Stimulated activated naive CD8-positive, alpha-beta T cell treated with anti-CD3 and anti-CD28 coated beads, Interleukin-15, Interleukin-2, amounts not matched to agents 100 ng/mL and 50 ng/mL, for 24 hours (primary cell): ENCODE results near the gene FHOD3.

Experiments used
- H3K27ac Mint-ChIP-seq: one replicate; pipeline ENCODE4 v1.8.0; 2021; ENCODE audit warnings: mild to moderate bottlenecking, mixed read lengths
- H3K27me3 Mint-ChIP-seq: one replicate; pipeline ENCODE4 v1.8.0; 2021; ENCODE audit warnings: mixed read lengths
- H3K36me3 Mint-ChIP-seq: one replicate; pipeline ENCODE4 v1.8.0; 2021; ENCODE audit warnings: low read depth, mixed read lengths
- H3K4me1 Mint-ChIP-seq: one replicate; pipeline ENCODE4 v1.8.0; 2021; ENCODE audit warnings: low read depth, mixed read lengths
- H3K4me3 Mint-ChIP-seq: one replicate; pipeline ENCODE4 v1.8.0; 2021; ENCODE audit warnings: mild to moderate bottlenecking, mixed read lengths
- H3K9me3 Mint-ChIP-seq: one replicate; pipeline ENCODE4 v1.8.0; 2021; ENCODE audit warnings: mixed read lengths

FHOD3 gene

DNA sequence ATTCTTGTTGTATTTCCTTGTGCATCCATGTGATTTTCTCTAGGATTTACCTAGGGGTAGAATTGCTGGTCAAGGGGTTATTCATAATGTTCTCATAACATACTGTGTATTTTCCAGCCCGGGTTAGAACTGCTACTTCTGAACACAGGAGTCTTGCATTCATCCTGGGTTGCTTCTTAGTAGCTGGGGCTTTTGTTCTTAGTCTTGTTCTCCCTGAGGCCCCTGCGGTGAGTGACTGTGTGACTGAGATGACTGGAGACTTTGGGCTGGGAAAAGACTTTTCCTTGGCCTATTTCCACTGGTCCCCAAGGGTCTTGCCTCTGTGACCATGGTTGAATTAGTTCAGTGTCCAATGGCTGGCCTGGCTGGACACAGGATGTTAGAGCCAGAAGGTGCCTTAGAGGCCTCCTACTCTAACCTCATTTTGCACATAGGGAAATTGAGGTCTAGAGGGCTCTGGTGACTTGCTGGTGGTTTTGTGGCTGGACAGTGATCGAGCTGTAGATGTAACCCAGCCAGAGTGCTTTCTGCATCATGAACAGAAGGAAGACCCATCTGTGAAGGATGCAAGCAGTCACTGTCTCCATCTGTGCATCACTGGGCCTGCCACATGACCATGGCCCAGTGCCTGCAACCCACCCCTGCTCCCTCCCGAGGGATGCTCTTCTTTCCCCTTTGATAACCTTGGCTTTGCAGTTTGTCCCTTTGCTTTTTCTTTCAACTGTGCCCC lies 233.3 kb downstream of the FHOD3 start:
- H3K4me1 Mint-ChIP-seq: peaks cover 4% of the 10 kb centered on the region
- no peaks in the 10 kb centered on the region for H3K36me3 Mint-ChIP-seq
- H3K4me3 Mint-ChIP-seq: no peak overlapping the region
- H3K9me3 Mint-ChIP-seq: no peaks in the 10 kb centered on the region
- H3K27me3 Mint-ChIP-seq: peaks cover 4% of the 10 kb centered on the region
- H3K27ac Mint-ChIP-seq: no peak overlapping the region

DNA sequence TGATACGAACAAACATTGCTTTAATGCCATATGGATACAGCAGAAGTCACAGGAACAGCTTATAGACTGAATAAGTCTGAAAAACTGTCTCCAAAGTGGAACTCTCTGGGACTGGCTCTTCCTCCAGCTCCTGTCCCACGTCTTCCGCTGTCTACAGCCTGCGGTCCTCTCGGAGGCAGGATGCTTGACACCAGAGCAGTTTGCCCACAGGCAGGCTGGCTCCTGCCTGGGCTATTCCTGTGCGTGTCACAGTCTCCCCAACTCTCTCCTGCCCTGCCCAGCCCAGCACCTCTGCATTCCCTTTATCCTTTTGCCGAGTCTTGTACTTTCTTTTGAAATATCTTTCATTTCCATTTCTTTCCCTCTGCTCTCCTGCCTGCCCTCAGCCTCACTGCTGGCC lies 234.1 kb downstream of the FHOD3 start:
- H3K36me3 Mint-ChIP-seq: no peaks in the 10 kb centered on the region
- no peak overlapping the region for H3K4me3 Mint-ChIP-seq
- H3K27me3 Mint-ChIP-seq: peaks cover 4% of the 10 kb centered on the region
- H3K9me3 Mint-ChIP-seq: no peaks in the 10 kb centered on the region
- H3K27ac Mint-ChIP-seq: no peak overlapping the region
- peaks cover 4% of the 10 kb centered on the region for H3K4me1 Mint-ChIP-seq

DNA sequence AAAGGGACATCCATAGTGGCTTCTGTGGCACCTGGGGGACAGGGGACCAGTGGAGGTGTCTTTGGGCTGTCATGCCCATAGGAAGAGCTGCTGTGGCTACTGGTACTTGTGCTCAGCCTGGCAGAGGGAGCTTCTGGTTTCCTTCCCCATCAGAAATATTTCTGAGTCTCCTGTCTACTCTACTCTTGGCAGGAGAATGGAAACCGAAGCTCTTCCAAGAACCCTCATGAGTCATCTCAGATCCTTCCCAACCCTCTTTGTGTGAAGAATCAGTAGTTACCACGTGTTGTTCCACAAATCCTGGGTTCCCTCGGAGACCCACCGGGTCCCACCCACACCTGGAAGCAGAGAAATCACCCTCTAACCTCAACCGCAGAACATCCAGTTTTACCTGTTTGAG lies 234.9 kb downstream of the FHOD3 start:
- Mint-ChIP-seq H3K27ac (no peak overlapping the region), H3K36me3 (no peaks in the 10 kb centered on the region), H3K27me3 (peaks cover 4% of the 10 kb centered on the region), H3K4me1 (peaks cover 4% of the 10 kb centered on the region), H3K9me3 (no peaks in the 10 kb centered on the region), H3K4me3 (no peak overlapping the region)

DNA sequence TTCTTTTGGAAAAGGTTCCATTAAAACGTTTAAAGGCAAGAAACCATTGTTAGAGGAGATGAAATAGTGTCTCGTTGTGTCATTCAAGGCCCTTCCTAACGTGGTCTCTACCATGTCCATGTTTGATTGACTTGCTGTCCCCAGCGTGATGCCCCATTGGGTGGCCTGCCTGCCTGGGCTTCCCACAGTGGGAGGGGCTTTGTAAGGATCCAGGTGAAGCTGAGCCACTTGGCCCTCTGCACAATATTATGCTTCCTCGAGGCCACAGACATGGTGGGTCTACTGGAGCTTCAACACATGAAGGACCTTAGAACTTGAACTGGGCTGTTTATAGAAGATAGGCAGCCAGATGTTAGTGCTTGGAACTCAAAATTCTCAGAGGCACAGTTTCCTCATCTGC lies 235.3 kb downstream of the FHOD3 start:
- H3K36me3 Mint-ChIP-seq: no peaks in the 10 kb centered on the region
- peaks cover 4% of the 10 kb centered on the region for H3K4me1 Mint-ChIP-seq
- H3K27ac Mint-ChIP-seq: no peak overlapping the region
- H3K4me3 Mint-ChIP-seq: no peak overlapping the region
- no peaks in the 10 kb centered on the region for H3K9me3 Mint-ChIP-seq
- peaks cover 4% of the 10 kb centered on the region for H3K27me3 Mint-ChIP-seq

DNA sequence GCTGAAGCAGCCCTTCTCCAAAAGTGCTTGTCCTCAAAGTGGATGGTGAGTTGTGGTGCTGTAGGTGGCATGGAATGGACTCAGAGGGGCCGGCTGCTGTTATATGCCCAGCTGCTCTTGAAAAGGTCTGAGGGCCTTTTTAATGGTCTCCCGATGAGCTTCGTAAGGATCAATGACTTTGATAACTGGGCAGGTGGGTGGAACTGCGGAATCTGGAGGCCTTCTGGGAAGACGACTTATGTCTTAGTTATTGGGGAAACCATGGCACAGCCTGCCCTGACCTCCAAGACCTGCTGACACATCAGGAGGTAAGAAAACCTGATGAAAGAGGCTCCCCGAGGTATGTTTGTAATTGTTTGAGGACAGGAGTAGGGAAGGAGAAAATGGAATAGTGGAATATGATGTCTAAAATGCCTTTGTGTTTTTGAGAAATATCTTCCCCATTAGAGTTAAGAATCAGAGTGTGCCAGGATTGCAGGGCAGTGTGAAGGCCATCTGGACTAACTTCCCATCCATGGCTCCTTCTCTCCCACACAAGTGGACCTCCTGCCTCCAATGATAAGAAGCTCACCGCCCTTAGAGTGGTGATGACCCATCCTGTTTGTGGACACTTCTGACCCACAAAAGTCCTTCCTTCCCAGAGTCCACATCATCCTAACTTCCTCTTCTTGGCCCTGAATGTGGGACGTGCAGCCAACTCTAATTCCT lies 236.1 kb downstream of the FHOD3 start:
- Mint-ChIP-seq H3K27ac (no peak overlapping the region), H3K36me3 (no peaks in the 10 kb centered on the region), H3K9me3 (no peaks in the 10 kb centered on the region), H3K4me3 (no peak overlapping the region), H3K4me1 (peaks cover 4% of the 10 kb centered on the region), H3K27me3 (peaks cover 4% of the 10 kb centered on the region)

DNA sequence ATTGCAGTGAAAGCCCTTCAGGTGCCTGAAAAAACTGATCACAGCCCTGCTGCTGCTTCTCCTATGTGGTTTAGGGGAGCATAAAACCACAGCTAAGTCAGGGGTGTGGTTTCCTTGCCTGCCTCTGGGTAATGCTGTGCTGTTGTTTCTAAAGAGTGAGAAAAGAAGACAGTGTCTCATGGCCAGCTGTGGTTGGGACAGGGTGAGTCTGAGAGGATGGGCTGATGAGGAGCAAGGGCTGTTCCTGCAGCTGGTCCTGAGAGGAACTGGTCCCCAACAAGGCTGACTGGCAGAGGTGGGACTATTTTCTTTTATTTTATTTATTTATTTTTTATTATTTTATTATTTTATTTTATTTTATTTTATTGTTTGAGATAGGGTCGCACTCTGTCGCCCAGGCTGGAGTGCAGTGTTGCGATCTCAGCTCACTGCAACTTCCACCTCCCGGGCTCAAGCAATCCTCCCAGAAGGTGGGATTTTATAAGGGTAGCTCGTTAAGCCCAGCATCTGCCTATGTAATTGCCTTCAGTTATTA lies 236.7 kb downstream of the FHOD3 start:
- no peaks in the 10 kb centered on the region for H3K36me3 Mint-ChIP-seq
- H3K27ac Mint-ChIP-seq: no peak overlapping the region
- H3K9me3 Mint-ChIP-seq: no peaks in the 10 kb centered on the region
- peaks cover 4% of the 10 kb centered on the region for H3K4me1 Mint-ChIP-seq
- H3K4me3 Mint-ChIP-seq: no peak overlapping the region
- peaks cover 4% of the 10 kb centered on the region for H3K27me3 Mint-ChIP-seq

DNA sequence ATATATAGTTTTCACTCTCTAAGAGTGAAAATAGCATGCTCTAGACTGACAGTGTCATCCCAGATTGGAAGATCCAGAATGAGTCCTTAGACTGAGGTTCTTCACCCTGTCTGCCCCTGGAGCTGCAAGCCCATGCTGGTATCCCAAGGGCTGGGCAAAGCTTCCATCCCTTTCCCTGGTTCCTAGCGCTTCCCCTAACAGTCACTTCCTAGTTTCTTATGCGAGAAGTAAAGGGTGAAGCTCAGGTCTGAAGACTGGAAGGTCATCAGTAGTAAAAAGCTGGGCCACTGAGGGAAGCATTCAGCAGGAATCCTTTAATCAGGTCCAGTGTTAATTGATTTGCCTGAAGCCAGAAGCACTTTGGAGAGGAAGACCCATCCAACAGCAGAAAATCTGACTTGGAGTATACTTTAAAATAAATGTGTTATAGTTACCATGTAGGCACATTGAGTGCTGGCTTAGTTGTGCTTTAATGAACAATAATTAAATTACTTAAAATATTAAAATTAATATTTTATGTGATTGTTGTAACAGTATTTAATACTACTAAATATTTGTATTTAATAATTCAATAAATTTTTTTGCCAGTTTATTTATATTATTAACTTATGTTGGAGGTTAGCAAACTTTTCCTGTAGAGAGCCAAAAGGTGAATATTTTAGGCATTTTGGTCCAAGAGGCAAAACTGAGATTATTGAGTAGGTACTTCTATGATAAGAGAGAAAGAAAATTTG lies 237.9 kb downstream of the FHOD3 start:
- H3K36me3 Mint-ChIP-seq: no peaks in the 10 kb centered on the region
- H3K27me3 Mint-ChIP-seq: peaks cover 4% of the 10 kb centered on the region
- peaks cover 4% of the 10 kb centered on the region for H3K4me1 Mint-ChIP-seq
- H3K4me3 Mint-ChIP-seq: no peak overlapping the region
- H3K27ac Mint-ChIP-seq: no peak overlapping the region
- no peaks in the 10 kb centered on the region for H3K9me3 Mint-ChIP-seq

DNA sequence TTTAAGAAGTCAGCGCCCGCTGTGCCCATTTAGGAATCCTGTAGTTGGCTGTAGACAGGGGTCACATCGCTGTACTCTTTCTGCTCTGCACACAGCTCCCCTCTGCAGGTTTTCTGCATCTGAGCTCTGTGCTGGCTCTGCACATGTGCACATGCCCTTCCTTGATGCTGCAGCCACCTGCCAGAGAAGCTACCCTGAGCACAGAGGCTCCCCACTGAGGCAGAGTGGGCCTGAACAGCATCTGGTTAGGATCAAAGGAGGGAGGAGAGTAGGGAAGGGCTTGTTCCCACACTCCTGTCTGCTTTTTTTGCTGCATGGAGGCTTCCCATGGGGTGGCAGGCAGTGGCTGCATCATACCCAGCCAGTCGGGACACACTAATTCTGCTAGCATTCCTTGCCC lies 238.9 kb downstream of the FHOD3 start:
- H3K4me1 Mint-ChIP-seq: peaks cover 4% of the 10 kb centered on the region
- no peak overlapping the region for H3K4me3 Mint-ChIP-seq
- H3K36me3 Mint-ChIP-seq: no peaks in the 10 kb centered on the region
- H3K27me3 Mint-ChIP-seq: peaks cover 4% of the 10 kb centered on the region
- no peak overlapping the region for H3K27ac Mint-ChIP-seq
- no peaks in the 10 kb centered on the region for H3K9me3 Mint-ChIP-seq

DNA sequence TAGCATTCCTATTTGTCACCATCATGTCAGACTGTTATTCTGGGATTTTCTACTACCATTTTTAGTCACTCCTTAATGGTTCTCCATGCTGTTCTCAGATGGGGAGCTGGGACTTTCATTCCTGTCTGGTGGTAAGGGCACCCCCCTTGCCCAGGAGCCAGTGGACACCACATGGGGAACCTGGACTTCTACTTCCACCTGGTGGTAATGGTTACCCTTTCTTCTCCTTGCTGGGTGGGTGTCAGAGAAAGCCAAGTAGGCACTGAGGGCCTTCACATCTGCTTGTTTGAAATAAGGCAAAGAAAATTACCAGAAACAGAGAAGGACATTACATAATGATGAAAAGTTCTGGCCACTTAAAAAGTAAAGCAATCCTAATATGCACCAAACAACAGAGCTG lies 239.8 kb downstream of the FHOD3 start:
- H3K27me3 Mint-ChIP-seq: no peaks in the 10 kb centered on the region
- H3K4me1 Mint-ChIP-seq: peaks cover 4% of the 10 kb centered on the region
- H3K36me3 Mint-ChIP-seq: no peaks in the 10 kb centered on the region
- H3K27ac Mint-ChIP-seq: no peak overlapping the region
- H3K9me3 Mint-ChIP-seq: no peaks in the 10 kb centered on the region
- no peak overlapping the region for H3K4me3 Mint-ChIP-seq

DNA sequence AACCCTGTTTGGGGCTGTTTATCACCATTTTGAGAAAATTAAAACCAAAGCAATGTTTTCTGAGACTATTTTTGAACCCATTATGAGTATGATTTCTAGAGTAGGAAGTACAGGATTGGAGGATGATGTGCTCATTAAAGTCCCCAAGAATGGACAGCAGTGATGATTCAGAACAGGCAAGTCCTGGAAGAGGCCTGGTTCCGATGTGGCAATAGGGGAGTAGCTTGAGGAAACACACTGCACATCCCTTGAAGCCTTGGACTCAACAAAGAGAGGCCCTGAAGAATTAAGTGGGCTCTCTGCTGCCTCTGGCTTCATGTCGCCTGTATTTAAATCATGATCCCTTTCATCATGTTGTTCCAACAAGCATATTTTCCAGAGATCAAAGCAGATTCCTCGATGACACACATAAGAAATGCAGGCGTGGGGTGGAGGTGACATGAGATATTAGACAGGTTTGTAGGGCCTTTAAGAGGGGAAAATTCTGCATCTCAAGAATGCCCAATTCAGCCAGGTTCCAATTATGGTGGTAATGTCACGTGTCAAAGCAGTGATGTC lies 242.2 kb downstream of the FHOD3 start:
- Mint-ChIP-seq H3K4me1 (no peaks in the 10 kb centered on the region), H3K36me3 (no peaks in the 10 kb centered on the region), H3K27ac (no peak overlapping the region), H3K4me3 (no peak overlapping the region), H3K27me3 (no peaks in the 10 kb centered on the region), H3K9me3 (no peaks in the 10 kb centered on the region)

DNA sequence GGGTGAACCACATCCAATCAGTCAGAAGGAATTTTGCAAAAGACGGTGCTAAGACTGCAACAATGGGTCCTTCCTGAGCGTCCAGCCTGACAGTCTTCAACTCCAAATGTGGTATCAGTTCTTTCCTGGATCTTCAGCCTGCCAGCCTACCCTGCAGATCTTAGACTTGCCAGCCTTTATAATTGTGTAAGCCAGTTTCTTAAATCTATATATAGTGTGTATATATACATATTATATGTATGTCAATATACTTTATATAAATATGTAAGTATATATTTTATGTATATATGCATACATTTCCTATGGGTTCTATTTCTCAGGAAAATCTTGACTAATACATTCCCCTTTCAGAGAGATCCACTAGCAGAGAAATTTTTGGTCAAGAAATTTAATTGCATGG lies 245.5 kb downstream of the FHOD3 start:
- Mint-ChIP-seq H3K4me3 (no peak overlapping the region), H3K36me3 (no peaks in the 10 kb centered on the region), H3K27ac (no peak overlapping the region), H3K4me1 (no peaks in the 10 kb centered on the region), H3K27me3 (no peaks in the 10 kb centered on the region), H3K9me3 (no peaks in the 10 kb centered on the region)

DNA sequence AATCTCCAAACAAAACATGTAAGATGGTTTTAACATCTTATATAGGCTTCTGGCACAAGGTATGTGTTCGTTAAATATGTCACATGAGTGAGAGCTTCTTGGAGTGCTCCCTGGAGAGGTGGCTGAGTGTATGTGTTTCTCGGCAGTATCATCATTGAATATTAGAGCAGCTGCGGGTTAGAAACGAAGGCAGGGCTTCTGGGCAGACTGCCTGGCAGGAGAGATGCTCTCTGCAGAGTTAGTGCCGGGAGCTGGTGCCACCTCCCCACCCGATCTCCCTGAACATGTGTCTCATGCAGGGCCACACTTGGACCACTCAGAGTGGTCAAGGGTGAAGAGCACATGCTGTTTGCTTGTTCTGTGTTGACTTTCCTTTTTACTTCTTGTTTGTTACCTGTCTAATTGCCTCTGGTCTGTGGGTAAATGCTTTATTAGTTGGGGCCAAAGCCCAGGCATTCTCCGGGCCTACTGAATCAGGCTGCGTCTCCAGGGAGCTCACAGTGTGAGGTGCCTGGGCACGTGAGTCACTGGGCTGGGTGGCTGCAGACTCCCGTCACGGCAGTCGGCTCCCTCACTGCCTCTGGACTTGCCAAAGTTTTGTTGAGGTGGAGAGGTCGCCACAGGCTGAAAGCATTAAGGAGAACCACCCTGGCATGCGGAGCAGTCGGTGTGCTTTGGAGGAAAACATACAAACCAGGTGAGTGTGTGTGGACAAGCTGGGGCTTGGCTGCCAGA lies 246.6 kb downstream of the FHOD3 start:
- H3K36me3 Mint-ChIP-seq: no peaks in the 10 kb centered on the region
- no peaks in the 10 kb centered on the region for H3K4me1 Mint-ChIP-seq
- H3K4me3 Mint-ChIP-seq: no peak overlapping the region
- H3K27ac Mint-ChIP-seq: no peak overlapping the region
- H3K27me3 Mint-ChIP-seq: no peaks in the 10 kb centered on the region
- no peaks in the 10 kb centered on the region for H3K9me3 Mint-ChIP-seq

DNA sequence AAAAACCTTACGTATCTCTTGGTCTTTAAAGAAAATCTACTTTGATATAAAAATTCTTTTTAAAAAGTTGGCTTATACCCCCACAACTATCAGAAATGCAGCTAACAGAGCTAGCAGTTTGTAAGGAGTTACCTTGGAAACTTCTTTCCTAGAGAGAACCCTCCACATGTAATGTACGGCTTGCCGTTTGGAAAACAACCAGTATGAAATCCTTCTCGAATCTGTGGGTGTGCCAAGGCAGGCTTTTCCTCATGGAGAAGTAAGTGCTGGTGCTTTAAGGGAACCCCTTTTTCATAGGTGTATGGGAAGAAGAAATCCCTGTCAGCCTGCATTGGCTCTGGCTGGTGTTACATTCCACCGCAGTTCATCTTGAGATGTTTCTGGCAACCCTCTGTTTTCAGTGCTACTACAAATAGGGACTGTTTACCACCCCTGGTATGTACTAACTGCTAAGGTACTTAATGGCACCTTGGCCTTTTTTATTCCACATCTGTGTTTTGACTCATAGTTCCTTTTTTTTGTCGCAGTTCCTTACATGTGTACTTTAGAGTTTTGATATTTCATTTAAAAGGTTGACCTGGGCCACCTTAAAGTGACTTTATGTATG lies 248.4 kb downstream of the FHOD3 start:
- H3K27me3 Mint-ChIP-seq: no peaks in the 10 kb centered on the region
- no peaks in the 10 kb centered on the region for H3K9me3 Mint-ChIP-seq
- no peak overlapping the region for H3K27ac Mint-ChIP-seq
- H3K4me3 Mint-ChIP-seq: no peak overlapping the region
- H3K36me3 Mint-ChIP-seq: no peaks in the 10 kb centered on the region
- H3K4me1 Mint-ChIP-seq: no peaks in the 10 kb centered on the region

DNA sequence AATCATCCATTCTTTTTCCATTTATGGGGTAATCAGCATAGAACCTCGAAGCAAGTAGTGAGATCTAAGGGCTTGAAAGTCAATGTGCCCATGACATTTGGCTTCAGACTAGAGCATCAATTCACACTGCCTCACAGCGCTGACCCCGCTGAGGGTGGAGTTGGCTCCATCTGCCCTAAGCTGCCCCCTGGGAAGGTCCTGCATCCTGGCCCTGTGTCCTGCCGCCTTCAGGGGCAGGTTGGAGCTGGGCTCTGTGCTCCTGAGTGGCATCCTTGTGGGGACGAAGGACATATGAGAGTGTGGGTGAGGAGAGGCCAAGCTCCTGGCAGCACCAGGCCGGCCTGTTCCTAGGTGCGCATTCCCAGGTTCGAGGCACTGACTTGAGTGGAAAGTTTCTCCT lies 249.4 kb downstream of the FHOD3 start:
- Mint-ChIP-seq H3K9me3 (no peaks in the 10 kb centered on the region), H3K4me1 (no peaks in the 10 kb centered on the region), H3K36me3 (no peaks in the 10 kb centered on the region), H3K27me3 (no peaks in the 10 kb centered on the region), H3K27ac (no peak overlapping the region), H3K4me3 (no peak overlapping the region)
